PC-9 (cell line): ENCODE results near the gene CSTF2. TPM values are rescaled to one million over a fixed set of nuclear protein-coding genes. Genes with fewer than 3 reads are reported as not detected.

Experiments used
- BruUV-seq: library from RNA; stranded (reverse); fragments of 400-500 nt; replicated peaks from 2 replicates; lab custom pipeline; 2021; lab: Mats Ljungman, UMichigan
- CTCF ChIA-PET: fragments of 300-600 bp; sonication (Branson Sonifier 250); formaldehyde crosslinking; loops from one replicate; lab custom pipeline; 2022; ENCODE audit warnings: antibody characterized with exemption; lab: Charles Lee
- POLR2A ChIA-PET: fragments of 300-600 bp; sonication (Branson Sonifier 250); formaldehyde crosslinking; loops from one replicate; lab custom pipeline; 2022; ENCODE audit warnings: antibody characterized with exemption; ENCODE audit not compliant: unreplicated experiment; lab: Charles Lee
- DNase-seq, 2 experiments: peaks; one replicate each; pipeline versions ENCODE4 v3.0.0 to v3.0.0-alpha.2; 2015 to 2022; ENCODE audit warnings: mixed read lengths in 1 of 2
- H2AFZ ChIP-seq: fragments of 200-600 bp; sonication (generic); 2 replicates; pipeline ENCODE4 v1.8.1; 2017; ENCODE audit warnings: antibody characterized with exemption
- H3F3A ChIP-seq: fragments of 200-600 bp; sonication (generic); 2 replicates; pipeline ENCODE4 v1.8.1; 2017; ENCODE audit warnings: antibody characterized with exemption, mild to moderate bottlenecking, low read depth; ENCODE audit not compliant: insufficient read depth
- H3K27ac ChIP-seq: fragments of 200-600 bp; sonication (generic); 2 replicates; pipeline ENCODE4 v1.6.1; 2016; ENCODE audit warnings: mixed run types
- H3K27me3 ChIP-seq: fragments of 200-600 bp; sonication (generic); 2 replicates; pipeline ENCODE4 v1.6.1; 2016; ENCODE audit warnings: low read depth, mixed run types; ENCODE audit not compliant: insufficient read depth
- H3K36me3 ChIP-seq: fragments of 200-600 bp; sonication (generic); 2 replicates; pipeline ENCODE4 v1.6.1; 2016; ENCODE audit warnings: low read depth, mixed run types
- H3K4me1 ChIP-seq: fragments of 200-600 bp; sonication (generic); replicated peaks from 2 replicates; pipeline ENCODE4 v1.6.1; 2016; ENCODE audit warnings: mixed run types; ENCODE audit not compliant: insufficient read depth
- H3K4me2 ChIP-seq: fragments of 200-600 bp; sonication (generic); 2 replicates; pipeline ENCODE4 v1.6.1; 2017; ENCODE audit warnings: mixed run types
- H3K4me3 ChIP-seq: fragments of 200-600 bp; sonication (generic); 2 replicates; pipeline ENCODE4 v1.6.1; 2016; ENCODE audit warnings: mixed run types
- H3K79me2 ChIP-seq: fragments of 200-600 bp; sonication (generic); 2 replicates; pipeline ENCODE4 v1.6.1; 2017; ENCODE audit warnings: low read depth, mixed run types
- H3K9me2 ChIP-seq: fragments of 200-600 bp; sonication (generic); 2 replicates; pipeline ENCODE4 v1.8.1; 2017; ENCODE audit warnings: mild to moderate bottlenecking; ENCODE audit not compliant: insufficient read depth
- H3K9me3 ChIP-seq: fragments of 200-600 bp; sonication (generic); 2 replicates; pipeline ENCODE4 v1.8.1; 2016; ENCODE audit warnings: low read depth; ENCODE audit not compliant: insufficient read depth
- H4K20me1 ChIP-seq: fragments of 200-600 bp; sonication (generic); 2 replicates; pipeline ENCODE4 v1.8.1; 2017; ENCODE audit not compliant: insufficient read depth
- EZH2 ChIP-seq: fragments of 200-600 bp; sonication (generic); IDR thresholded peaks from 2 replicates; pipeline ENCODE4 v1.8.0; 2017; ENCODE audit warnings: antibody characterized with exemption, low read depth
- intact Hi-C: fragments of 100-400 bp; cut with micrococcal nuclease; formaldehyde crosslinking; loops from one replicate; pipeline ENCODE4 v1.10.0; 2022; ENCODE audit not compliant: unreplicated experiment
- total RNA-seq: library from RNA; stranded (reverse); gene quantifications from 2 replicates; pipeline ENCODE4 v1.2.3, GENCODE V29; 2021
- TF ChIP-seq, protein P1 (sequence below): fragments of 200-600 bp; sonication (generic); conservative IDR thresholded peaks from 2 replicates; pipeline ENCODE4 v1.6.1; 2017; ENCODE audit warnings: mixed run types, antibody characterized with exemption, mild to moderate bottlenecking, moderate library complexity

Gene CSTF2
- total RNA-seq, 1 experiment from 2014 or later, result 24.1 TPM

DNA sequence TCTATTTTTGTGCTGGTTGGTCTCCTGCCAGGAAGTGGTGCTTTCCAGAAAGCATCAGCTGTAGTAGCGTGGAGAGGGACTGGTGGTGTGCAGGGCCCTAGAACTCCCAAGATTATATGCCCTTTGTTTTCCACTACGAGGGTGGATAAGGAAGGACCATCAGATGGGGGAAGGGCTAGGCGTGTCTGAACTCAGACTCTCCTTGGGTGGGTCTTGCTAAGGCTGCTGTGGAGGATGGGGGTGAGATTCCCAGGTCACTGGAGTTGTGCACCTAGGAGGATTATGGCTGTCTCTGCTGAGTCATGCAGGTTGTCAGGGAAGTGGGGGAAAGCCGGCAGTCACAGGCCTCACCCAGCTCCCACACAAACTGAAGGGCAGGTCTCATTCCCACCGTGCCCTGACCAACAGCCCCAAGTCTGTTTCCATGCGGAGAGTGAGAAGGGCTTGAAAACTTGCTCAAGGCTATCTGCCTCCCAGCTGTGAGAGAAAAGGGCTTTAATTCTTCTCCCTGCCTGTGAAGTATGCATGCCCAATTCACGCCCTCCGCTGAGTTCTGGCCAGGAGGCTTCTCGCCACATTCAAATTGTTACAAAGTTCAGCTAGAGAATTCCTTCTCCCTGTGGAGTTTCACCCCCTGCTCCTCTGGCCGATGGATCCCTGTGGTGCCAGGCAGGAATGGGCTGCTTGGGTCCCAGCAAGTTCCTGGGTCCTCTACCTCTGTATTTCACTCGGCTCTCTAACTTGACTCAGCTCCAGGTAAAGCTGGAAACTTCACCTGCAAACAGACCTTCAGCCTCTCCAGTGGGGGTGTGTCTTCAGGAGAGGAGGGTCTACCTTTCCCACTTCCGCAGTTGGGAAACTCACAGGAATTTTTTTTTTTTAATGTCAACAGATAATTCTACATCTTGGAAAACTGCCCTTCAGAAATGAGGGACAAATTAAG, 7.7 kb upstream of the CSTF2 start:
- Histone ChIP-seq H3K4me2 (no peak overlapping the region), H3K9me2 (no peaks in the 10 kb centered on the region), H3F3A (no peaks in the 10 kb centered on the region), H3K27ac (peak overlapping the region; percentile 3; the same call in 1 of the 2 replicates), H3K79me2 (no peaks in the 10 kb centered on the region), H2AFZ (peak overlapping the region; percentile 43; the same call in 1 of the 2 replicates), H3K4me3 (no peak overlapping the region), H3K36me3 (no peaks in the 10 kb centered on the region), H3K27me3 (no peaks in the 10 kb centered on the region), H3K9me3 (no peaks in the 10 kb centered on the region), H3K4me1 (peaks cover 17% of the 10 kb centered on the region), H4K20me1 (no peaks in the 10 kb centered on the region)
- POLR2A ChIA-PET, result interaction anchor here (0.6 kb wide), 1 partner anchor 10 kb away, joined by 5 read pairs; no protein-coding TSS in a partner anchor
- CTCF ChIA-PET, result no interaction called here
- no peak for TF ChIP-seq EZH2
- TF ChIP-seq, protein P1, sequence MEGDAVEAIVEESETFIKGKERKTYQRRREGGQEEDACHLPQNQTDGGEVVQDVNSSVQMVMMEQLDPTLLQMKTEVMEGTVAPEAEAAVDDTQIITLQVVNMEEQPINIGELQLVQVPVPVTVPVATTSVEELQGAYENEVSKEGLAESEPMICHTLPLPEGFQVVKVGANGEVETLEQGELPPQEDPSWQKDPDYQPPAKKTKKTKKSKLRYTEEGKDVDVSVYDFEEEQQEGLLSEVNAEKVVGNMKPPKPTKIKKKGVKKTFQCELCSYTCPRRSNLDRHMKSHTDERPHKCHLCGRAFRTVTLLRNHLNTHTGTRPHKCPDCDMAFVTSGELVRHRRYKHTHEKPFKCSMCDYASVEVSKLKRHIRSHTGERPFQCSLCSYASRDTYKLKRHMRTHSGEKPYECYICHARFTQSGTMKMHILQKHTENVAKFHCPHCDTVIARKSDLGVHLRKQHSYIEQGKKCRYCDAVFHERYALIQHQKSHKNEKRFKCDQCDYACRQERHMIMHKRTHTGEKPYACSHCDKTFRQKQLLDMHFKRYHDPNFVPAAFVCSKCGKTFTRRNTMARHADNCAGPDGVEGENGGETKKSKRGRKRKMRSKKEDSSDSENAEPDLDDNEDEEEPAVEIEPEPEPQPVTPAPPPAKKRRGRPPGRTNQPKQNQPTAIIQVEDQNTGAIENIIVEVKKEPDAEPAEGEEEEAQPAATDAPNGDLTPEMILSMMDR, result no peak
- intact Hi-C loops, result no loop called here
- DNase-seq, result peak in 1 of 2 experiments; percentile 41
- BruUV-seq, result TSS peak; percentile 90

DNA sequence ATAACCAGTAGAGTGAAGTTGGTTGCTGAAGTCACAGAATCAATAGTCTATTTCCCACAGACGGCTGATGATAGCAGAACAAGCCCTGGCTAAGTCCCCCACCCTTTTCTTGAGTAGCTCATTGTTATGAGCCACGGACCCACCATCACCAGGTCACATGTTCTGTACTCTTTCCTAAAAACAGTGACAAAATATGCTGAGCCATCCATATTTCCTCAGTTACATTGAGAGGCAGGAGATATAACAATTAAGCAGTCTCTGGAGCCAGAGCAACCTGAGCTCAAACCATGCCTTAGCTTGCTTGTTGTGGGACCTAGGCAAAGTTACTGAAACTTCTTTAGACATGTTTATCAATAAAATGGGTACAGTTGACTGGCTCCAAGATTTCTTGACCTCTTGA, 2.9 kb upstream of the CSTF2 start:
- H3K4me2 ChIP-seq, result no peak overlapping the region
- no TSS peak for BruUV-seq
- H2AFZ ChIP-seq, result no peak overlapping the region
- peaks cover 9% of the 10 kb centered on the region for H3K4me1 ChIP-seq
- H3K79me2 ChIP-seq, result peaks cover 13% of the 10 kb centered on the region
- ChIA-PET CTCF (no interaction called here), POLR2A (no interaction called here)
- H3K27ac ChIP-seq, result no peak overlapping the region
- H4K20me1 ChIP-seq, result no peaks in the 10 kb centered on the region
- intact Hi-C loops, result no loop called here
- H3K4me3 ChIP-seq, result no peak overlapping the region
- TF ChIP-seq, protein P1, result no peak
- TF ChIP-seq EZH2, result no peak
- no peaks in the 10 kb centered on the region for H3K36me3 ChIP-seq
- DNase-seq, result no peak
- H3K27me3 ChIP-seq, result no peaks in the 10 kb centered on the region
- no peaks in the 10 kb centered on the region for H3K9me2 ChIP-seq
- H3F3A ChIP-seq, result 0 out of 2 replicates have a peak, but pooled peaks cover 7% of the 10 kb centered on the region
- H3K9me3 ChIP-seq, result no peaks in the 10 kb centered on the region

DNA sequence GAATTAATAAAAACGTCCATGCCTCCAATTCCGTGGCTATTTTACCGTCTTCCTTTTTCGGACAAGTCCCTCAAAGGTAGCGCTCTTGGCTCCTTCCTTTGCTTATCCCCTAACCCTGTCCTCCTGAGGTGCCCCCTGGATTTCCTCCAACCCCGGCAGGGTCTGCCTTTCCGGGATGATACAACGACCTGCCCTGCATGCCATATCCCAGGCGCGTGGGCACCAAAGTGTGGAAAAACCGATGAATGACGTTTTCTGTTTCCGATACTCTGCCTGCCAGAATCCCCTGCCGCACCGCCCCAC, 706 bp upstream of the CSTF2 start:
- Histone ChIP-seq H3K27ac (peak overlapping the region; percentile 60), H3K9me3 (no peaks in the 10 kb centered on the region), H4K20me1 (no peaks in the 10 kb centered on the region), H2AFZ (peak overlapping the region; percentile 99), H3F3A (0 out of 2 replicates have a peak, but pooled peaks cover 7% of the 10 kb centered on the region), H3K4me3 (peak overlapping the region; percentile 95), H3K4me1 (peaks cover 5% of the 10 kb centered on the region; the same call in 1 of the 2 replicates), H3K4me2 (peak overlapping the region; percentile 95), H3K9me2 (no peaks in the 10 kb centered on the region), H3K27me3 (no peaks in the 10 kb centered on the region), H3K79me2 (peaks cover 13% of the 10 kb centered on the region), H3K36me3 (no peaks in the 10 kb centered on the region)
- CTCF ChIA-PET, result no interaction called here
- POLR2A ChIA-PET, result no interaction called here
- BruUV-seq, result TSS peak; percentile 85
- intact Hi-C loops, result no loop called here
- TF ChIP-seq, protein P1, result no peak
- no peak for TF ChIP-seq EZH2
- no peak for DNase-seq
